Measurements from ENCODE around the gene LATS2.
"Not testable (repeated sequence)": the region's sequence is repeated elsewhere in the genome, so short reads cannot be mapped to it uniquely, and the experiment has no call there.

LATS2 gene

DNA sequence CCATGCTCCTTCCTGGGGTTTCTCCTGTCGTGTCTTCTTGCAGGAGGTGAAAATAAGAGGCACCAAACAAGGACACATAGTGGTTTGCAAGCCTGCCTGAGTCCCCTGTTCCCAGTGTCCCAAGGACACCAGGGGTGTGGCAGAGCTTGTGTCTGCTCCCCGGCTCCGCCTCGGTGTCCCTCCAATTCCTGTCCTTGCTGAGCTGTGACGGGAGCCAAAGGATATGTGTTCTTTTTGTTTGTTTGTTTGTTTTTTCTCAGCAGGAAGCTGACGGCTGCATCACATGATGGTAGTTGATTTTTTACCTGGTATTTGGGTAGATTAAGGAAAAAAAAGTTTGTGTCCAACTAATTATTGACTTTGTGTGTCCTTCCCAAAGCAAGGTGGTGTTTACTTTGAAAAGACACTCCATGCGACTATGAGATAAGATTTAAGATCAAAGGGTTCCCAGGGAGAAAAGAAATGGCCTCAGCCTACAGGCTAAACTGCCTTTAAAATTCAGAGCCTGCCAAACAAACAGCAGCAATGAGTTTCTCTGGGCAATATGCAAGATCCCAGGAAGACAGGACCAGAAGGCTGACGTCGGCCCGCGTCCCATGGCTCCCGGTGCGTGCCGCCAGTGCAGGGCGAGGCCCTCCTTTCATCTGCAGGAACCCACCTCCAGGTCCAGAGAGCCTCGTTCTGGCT is 108.0 kb downstream of the LATS2 start:
- DNase-seq: no peak

GRCh38 chr13:20952838-20953237 is 108.5 kb downstream of the LATS2 start:
- no peak for DNase-seq

DNA sequence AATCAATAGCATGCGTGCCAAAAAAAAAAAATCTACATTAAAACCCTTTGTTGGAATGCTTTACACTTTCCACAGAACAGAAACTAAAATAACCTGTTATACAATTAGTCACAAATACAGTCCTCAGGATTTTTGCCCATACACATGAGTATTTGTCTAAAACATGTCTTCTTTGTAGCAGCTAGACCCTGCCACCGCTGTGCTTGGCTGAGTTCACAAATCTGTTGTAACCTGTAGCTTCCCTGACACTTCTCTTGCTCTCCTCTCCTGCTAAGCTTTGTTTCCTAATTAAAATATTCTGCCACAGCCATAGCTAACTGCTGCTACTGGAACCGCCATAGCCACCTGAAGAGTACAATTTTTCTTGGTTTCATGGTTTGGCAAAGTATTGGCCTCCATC is 113.4 kb downstream of the LATS2 start:
- not testable (repeated sequence) for DNase-seq

DNA sequence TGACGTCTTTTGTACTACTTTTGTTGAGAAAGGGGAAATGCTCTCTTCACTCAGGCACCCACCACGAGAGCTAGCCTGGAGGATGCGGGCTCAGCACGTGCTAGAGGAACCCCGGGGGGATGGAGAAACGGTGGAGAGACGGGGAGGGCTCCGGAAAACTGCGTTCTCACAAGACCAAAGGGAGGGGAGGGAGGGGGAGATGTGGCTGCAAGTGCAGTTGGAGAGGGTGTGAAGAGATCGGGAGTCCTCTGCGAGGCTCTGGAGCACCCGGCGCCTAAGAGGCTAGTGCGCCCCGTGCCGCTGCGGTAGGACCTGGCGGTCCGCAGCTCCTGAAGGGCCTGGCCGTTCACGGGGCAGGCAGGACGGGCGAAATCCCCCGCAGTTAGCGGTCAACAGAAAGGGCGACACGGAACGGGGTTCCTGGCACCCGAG is 115.4 kb downstream of the LATS2 start:
- DNase-seq: peak; percentile 62 to 65

DNA sequence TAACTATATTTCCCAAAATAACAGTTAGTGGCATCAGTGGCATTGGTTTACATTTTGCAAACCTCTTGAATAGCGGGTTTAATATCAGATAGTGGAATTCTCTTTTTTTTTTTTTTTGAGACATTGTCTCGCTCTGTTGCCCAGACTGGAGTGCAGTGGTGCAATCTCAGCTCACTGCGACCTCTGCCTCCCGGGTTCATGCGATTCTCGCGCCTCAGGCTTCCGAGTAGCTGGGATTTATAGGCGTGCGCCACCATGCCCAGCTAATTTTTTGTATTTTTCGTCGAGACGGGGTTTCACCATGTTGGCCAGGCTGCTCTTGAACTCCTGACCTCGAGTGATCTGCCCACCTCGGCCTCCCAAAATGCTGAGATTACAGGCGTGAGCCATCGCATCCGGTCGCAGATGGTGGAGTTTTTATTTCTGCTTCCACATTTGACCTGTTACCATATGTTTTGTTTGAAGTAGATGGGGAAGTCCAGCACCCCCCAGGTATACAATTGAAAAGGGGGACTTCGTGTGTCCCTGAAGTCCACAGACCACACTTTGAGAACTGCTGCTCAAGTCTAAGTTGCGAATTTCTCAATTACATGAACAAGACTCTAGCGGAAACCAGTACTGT is 118.3 kb downstream of the LATS2 start:
- no peak for DNase-seq

- DNase-seq: not testable (repeated sequence)
Observed at GRCh38 chr13:20940511-20940910, 120.9 kb downstream of the LATS2 start.

DNA sequence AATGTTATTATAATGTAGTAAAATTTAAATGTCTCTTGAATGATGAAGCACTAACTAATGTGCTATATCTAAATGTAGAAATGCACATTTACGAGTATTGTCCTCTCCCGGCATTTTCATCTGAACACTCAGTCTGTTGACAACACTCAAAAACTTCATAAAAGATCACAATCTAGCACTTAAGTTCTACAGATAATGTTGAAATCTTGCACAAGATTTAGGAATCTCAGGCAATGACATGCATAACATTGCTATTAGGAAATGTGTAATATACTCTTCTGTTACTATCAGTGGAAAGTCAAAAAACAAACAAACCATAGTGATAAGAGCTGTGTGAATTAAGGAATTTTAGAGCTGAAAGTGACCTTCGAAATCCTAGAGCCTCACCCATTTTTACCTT is 121.3 kb downstream of the LATS2 start:
- no peak for DNase-seq

DNA sequence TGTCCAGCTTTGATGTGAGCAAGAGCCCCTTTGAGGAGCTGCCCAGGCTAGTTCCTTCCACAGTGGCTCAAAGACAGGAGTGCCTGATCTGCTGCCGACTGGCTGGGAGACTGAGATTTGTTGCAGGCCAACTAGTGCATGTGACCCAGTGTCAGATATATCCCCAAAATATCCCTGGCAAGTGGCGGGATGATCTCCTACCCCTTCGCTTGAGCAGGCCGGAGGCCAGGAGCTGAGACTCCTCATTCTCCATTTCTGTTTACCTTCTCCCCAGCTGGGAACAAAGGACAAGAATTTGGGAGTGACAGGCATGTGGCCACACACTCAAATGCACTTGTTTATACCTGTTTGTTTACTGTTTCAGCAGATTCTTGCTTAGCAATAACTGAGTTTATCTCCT is 121.7 kb downstream of the LATS2 start:
- no peak for DNase-seq

GRCh38 chr13:20938302-20938701 is 123.1 kb downstream of the LATS2 start:
- no peak for DNase-seq

- no peak for DNase-seq
Observed at GRCh38 chr13:20927596-20928257, 133.7 kb downstream of the LATS2 start.

- DNase-seq: not testable (repeated sequence)
Observed at GRCh38 chr13:20925395-20925790, 136.0 kb downstream of the LATS2 start.

DNA sequence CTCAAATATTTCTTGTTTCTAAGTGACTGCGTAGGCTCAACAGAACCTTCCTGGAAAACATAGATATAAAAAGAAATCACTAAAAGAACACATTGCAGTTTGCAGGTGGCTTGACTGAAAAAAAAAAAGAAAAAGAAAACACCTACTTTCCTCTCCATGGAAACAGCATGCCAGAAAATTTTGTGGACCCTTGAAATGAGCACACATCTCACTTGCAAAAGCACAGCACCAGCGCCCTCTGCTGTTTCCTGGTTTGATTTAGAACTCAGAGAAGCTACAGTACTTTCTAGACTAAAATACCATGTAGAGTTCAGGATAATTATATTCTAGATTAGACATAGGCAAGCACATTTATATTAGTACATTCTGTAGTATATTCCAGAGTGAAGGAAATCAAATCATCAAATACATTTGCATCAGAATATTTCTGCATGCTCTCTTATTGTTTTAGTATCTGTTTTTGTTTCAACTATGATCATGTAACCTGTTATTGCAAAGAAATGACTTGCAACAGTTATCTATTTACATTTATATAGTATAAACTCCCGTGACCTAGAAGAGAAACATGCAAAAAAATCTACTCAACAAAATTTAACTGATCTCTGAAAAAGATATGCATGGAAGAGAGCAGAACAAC is 136.5 kb downstream of the LATS2 start:
- DNase-seq: peak; percentile 77 to 85

DNA sequence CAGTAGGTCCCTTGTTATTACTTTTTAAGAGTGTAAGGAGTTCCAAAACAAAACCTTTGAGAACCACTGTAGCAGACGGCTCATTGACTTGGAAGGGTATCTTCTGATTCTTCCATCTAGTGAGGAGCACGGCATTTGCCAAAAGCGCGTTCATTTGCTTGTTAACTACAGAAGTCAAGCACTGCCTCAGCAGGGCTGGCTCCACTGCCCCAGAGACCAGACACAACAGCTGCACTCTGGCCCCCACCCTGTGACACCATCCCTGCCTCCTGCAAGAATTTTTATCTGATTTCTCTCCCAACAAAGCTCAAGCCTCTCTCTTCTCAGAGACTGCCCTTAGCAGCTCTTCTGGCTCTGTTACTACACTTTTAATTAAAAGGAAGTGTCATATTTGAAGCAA is 138.1 kb downstream of the LATS2 start:
- DNase-seq: no peak
